Naive B cell (primary cell): ENCODE data around the gene PHACTR2. TPM values are rescaled to one million over a fixed set of nuclear protein-coding genes. Genes with fewer than 3 reads are reported as not detected.

Source experiments
- ATAC-seq, 2 donors: fragments of 150-1000 bp; cut with Tn5 transposase; 2 replicates each; pipeline ENCODE4 v1.10.0; 2021; ENCODE audit warnings: low read depth in 2 of 2, mild to moderate bottlenecking in 2 of 2, moderate library complexity in 2 of 2
- DNase-seq: peaks from one replicate; pipeline ENCODE4 v3.0.0; 2022
- H3K27ac Mint-ChIP-seq, 6 donors: one replicate each; pipeline ENCODE4 v1.8.0; 2020 to 2022; ENCODE audit warnings: mild to moderate bottlenecking in 6 of 6, mixed read lengths in 6 of 6, moderate library complexity in 5 of 6, inconsistent platforms in 2 of 6
- H3K27me3 Mint-ChIP-seq, 3 donors: one replicate each; pipeline ENCODE4 v1.8.0; 2021 to 2022; ENCODE audit warnings: mixed read lengths in 3 of 3, mild to moderate bottlenecking in 1 of 3
- H3K36me3 Mint-ChIP-seq, 2 donors: one replicate each; pipeline ENCODE4 v1.8.0; 2020 to 2022; ENCODE audit warnings: mixed read lengths in 2 of 2, inconsistent platforms in 1 of 2, mild to moderate bottlenecking in 1 of 2
- H3K4me1 Mint-ChIP-seq, 3 donors: one replicate each; pipeline ENCODE4 v1.8.0; 2020 to 2022; ENCODE audit warnings: mixed read lengths in 3 of 3, inconsistent platforms in 1 of 3, mild to moderate bottlenecking in 1 of 3, moderate library complexity in 1 of 3
- H3K4me3 Mint-ChIP-seq, 8 donors: one replicate each; pipeline ENCODE4 v1.8.0; 2020 to 2022; ENCODE audit warnings: mild to moderate bottlenecking in 8 of 8, mixed read lengths in 8 of 8, moderate library complexity in 8 of 8, inconsistent platforms in 2 of 8
- H3K9me3 Mint-ChIP-seq, 7 donors: one replicate each; pipeline ENCODE4 v1.8.0; 2020 to 2022; ENCODE audit warnings: mixed read lengths in 7 of 7, mild to moderate bottlenecking in 5 of 7, inconsistent platforms in 2 of 7, moderate library complexity in 1 of 7
- polyA plus RNA-seq, 6 donors: library from polyadenylated mRNA; unstranded; fragments of 300-500 nt; fragmentation: Illumina TruSeq; gene quantifications; one replicate each; pipeline ENCODE4 v1.2.3, GENCODE V29; 2021; ENCODE audit warnings: low read depth in 6 of 6

PHACTR2 gene
- polyA plus RNA-seq, 6 donors from 2014 or later, result 0.05 to 3.5 (median 1.5) TPM

- Mint-ChIP-seq H3K27ac (peak overlapping the region in 1 of 6 donors; percentile 35), H3K4me1 (no peaks in the 10 kb centered on the region), H3K4me3 (no peak overlapping the region), H3K9me3 (peaks cover 0 to 4% (median 0%) of the 10 kb centered on the region in 7 donors), H3K36me3 (no peaks in the 10 kb centered on the region), H3K27me3 (no peaks in the 10 kb centered on the region)
- ATAC-seq (no peak), DNase-seq (no peak)
Measured at GRCh38 chr6:143742070-143742954, 64.5 kb downstream of the PHACTR2 start.

GRCh38 chr6:143742955-143743255, 65.1 kb downstream of the PHACTR2 start:
- H3K4me1 Mint-ChIP-seq, result no peaks in the 10 kb centered on the region
- H3K4me3 Mint-ChIP-seq, result no peak overlapping the region
- ATAC-seq, result no peak
- H3K36me3 Mint-ChIP-seq, result no peaks in the 10 kb centered on the region
- no peaks in the 10 kb centered on the region for H3K27me3 Mint-ChIP-seq
- peaks cover 0 to 4% (median 0%) of the 10 kb centered on the region in 7 donors for H3K9me3 Mint-ChIP-seq
- H3K27ac Mint-ChIP-seq, result no peak overlapping the region
- DNase-seq, result no peak

- no peak overlapping the region for H3K4me3 Mint-ChIP-seq
- H3K27ac Mint-ChIP-seq, result no peak overlapping the region
Measured at GRCh38 chr6:143743301-143744166, 65.8 kb downstream of the PHACTR2 start.

GRCh38 chr6:143744551-143745165, 66.9 kb downstream of the PHACTR2 start:
- Mint-ChIP-seq H3K9me3 (peaks cover 0 to 4% (median 0%) of the 10 kb centered on the region in 7 donors), H3K27me3 (no peaks in the 10 kb centered on the region), H3K4me1 (no peaks in the 10 kb centered on the region), H3K27ac (no peak overlapping the region), H3K4me3 (no peak overlapping the region), H3K36me3 (no peaks in the 10 kb centered on the region)
- no peak for ATAC-seq
- DNase-seq, result no peak

More at GRCh38 chr6:143743301-143744166, 65.8 kb downstream of the PHACTR2 start:
- no peaks in the 10 kb centered on the region for H3K36me3 Mint-ChIP-seq
- DNase-seq (no peak), ATAC-seq (no peak)
- H3K4me1 Mint-ChIP-seq, result no peaks in the 10 kb centered on the region
- no peaks in the 10 kb centered on the region for H3K27me3 Mint-ChIP-seq
- H3K9me3 Mint-ChIP-seq, result peaks cover 0 to 4% (median 0%) of the 10 kb centered on the region in 7 donors

GRCh38 chr6:143745166-143746133, 67.7 kb downstream of the PHACTR2 start:
- Mint-ChIP-seq H3K27ac (no peak overlapping the region), H3K4me1 (no peaks in the 10 kb centered on the region), H3K36me3 (no peaks in the 10 kb centered on the region), H3K27me3 (no peaks in the 10 kb centered on the region), H3K4me3 (no peak overlapping the region), H3K9me3 (peaks cover 0 to 4% (median 0%) of the 10 kb centered on the region in 7 donors)
- no peak for ATAC-seq
- no peak for DNase-seq

GRCh38 chr6:143746202-143747119, 68.7 kb downstream of the PHACTR2 start:
- no peaks in the 10 kb centered on the region for H3K27me3 Mint-ChIP-seq
- no peak for ATAC-seq

GRCh38 chr6:143747347-143747842, 69.6 kb downstream of the PHACTR2 start:
- H3K4me3 Mint-ChIP-seq, result no peak overlapping the region
- no peaks in the 10 kb centered on the region for H3K36me3 Mint-ChIP-seq
- no peaks in the 10 kb centered on the region for H3K27me3 Mint-ChIP-seq
- H3K4me1 Mint-ChIP-seq, result no peaks in the 10 kb centered on the region
- no peak for ATAC-seq
- peak overlapping the region in 1 of 6 donors; percentile 36 for H3K27ac Mint-ChIP-seq
- DNase-seq, result no peak
- H3K9me3 Mint-ChIP-seq, result no peaks in the 10 kb centered on the region

More at GRCh38 chr6:143746202-143747119, 68.7 kb downstream of the PHACTR2 start:
- no peaks in the 10 kb centered on the region for H3K4me1 Mint-ChIP-seq
- no peaks in the 10 kb centered on the region for H3K36me3 Mint-ChIP-seq
- peaks cover 0 to 4% (median 0%) of the 10 kb centered on the region in 7 donors for H3K9me3 Mint-ChIP-seq
- no peak for DNase-seq
- no peak overlapping the region for H3K4me3 Mint-ChIP-seq
- H3K27ac Mint-ChIP-seq, result no peak overlapping the region

- Mint-ChIP-seq H3K4me3 (no peak overlapping the region), H3K9me3 (no peaks in the 10 kb centered on the region), H3K27me3 (no peaks in the 10 kb centered on the region), H3K4me1 (no peaks in the 10 kb centered on the region), H3K36me3 (no peaks in the 10 kb centered on the region), H3K27ac (no peak overlapping the region)
- ATAC-seq, result no peak
- no peak for DNase-seq
Measured at GRCh38 chr6:143749891-143750290, 72.1 kb downstream of the PHACTR2 start.

GRCh38 chr6:143750877-143751276, 73.1 kb downstream of the PHACTR2 start:
- H3K4me3 Mint-ChIP-seq, result no peak overlapping the region
- no peak overlapping the region for H3K27ac Mint-ChIP-seq
- H3K36me3 Mint-ChIP-seq, result no peaks in the 10 kb centered on the region
- H3K9me3 Mint-ChIP-seq, result no peaks in the 10 kb centered on the region
- H3K27me3 Mint-ChIP-seq, result no peaks in the 10 kb centered on the region
- H3K4me1 Mint-ChIP-seq, result no peaks in the 10 kb centered on the region
- no peak for ATAC-seq
- DNase-seq, result no peak

GRCh38 chr6:143752459-143752858, 74.7 kb downstream of the PHACTR2 start:
- H3K27ac Mint-ChIP-seq, result no peak overlapping the region
- no peaks in the 10 kb centered on the region for H3K9me3 Mint-ChIP-seq
- ATAC-seq (no peak), DNase-seq (no peak)
- no peaks in the 10 kb centered on the region for H3K4me1 Mint-ChIP-seq
- no peak overlapping the region for H3K4me3 Mint-ChIP-seq
- no peaks in the 10 kb centered on the region for H3K36me3 Mint-ChIP-seq
- H3K27me3 Mint-ChIP-seq, result no peaks in the 10 kb centered on the region

- Mint-ChIP-seq H3K9me3 (no peaks in the 10 kb centered on the region), H3K27me3 (no peaks in the 10 kb centered on the region), H3K27ac (no peak overlapping the region), H3K4me1 (no peaks in the 10 kb centered on the region), H3K36me3 (no peaks in the 10 kb centered on the region), H3K4me3 (no peak overlapping the region)
- ATAC-seq (no peak), DNase-seq (no peak)
Measured at GRCh38 chr6:143753678-143754077, 75.9 kb downstream of the PHACTR2 start.

- H3K4me1 Mint-ChIP-seq, result no peaks in the 10 kb centered on the region
- ATAC-seq (no peak), DNase-seq (no peak)
- H3K27me3 Mint-ChIP-seq, result no peaks in the 10 kb centered on the region
- no peak overlapping the region for H3K4me3 Mint-ChIP-seq
- no peaks in the 10 kb centered on the region for H3K9me3 Mint-ChIP-seq
- no peaks in the 10 kb centered on the region for H3K36me3 Mint-ChIP-seq
- H3K27ac Mint-ChIP-seq, result peak overlapping the region in 1 of 6 donors; percentile 44
Measured at GRCh38 chr6:143754204-143754603, 76.4 kb downstream of the PHACTR2 start.
